Omental fat pad (tissue), 4 donors: ENCODE data around the gene GPR87. TPM values are rescaled to one million over a fixed set of nuclear protein-coding genes. Genes with fewer than 3 reads are reported as not detected.

Experiments
- ATAC-seq: fragments of 150-250 bp; one replicate; pipeline ENCODE4 v1.9.1; 2016; ENCODE audit warnings: mild to moderate bottlenecking, moderate library complexity; ENCODE audit not compliant: low FRiP score
- DNase-seq: peaks from one replicate; pipeline ENCODE4 v3.0.0-alpha.2; 2019; ENCODE audit warnings: low spot score
- CTCF ChIP-seq, 3 donors: fragments of 450-650 bp; IDR thresholded peaks; one replicate each; pipeline ENCODE4 v1.5.1; 2016 to 2017; ENCODE audit warnings: antibody characterized with exemption in 3 of 3, mild to moderate bottlenecking in 3 of 3, moderate library complexity in 2 of 3
- total RNA-seq, 4 donors: library from RNA; depleted of rRNA; stranded (reverse); fragments of >200 nt; gene quantifications; one replicate each; pipeline ENCODE4 v1.1.0, GENCODE V29; 2016

GPR87 gene
- not detected for total RNA-seq

- ATAC-seq (peak; percentile 42), DNase-seq (no peak)
- no peak for TF ChIP-seq CTCF (IDR thresholded peaks at IDR 0.05)
Measured at GRCh38 chr3:151316267-151316991, at the start of gene GPR87. GPR87 (minus strand) TSS chr3:151316820; CDS start chr3:151300100, 16,720 bp downstream.

- no peak for DNase-seq
- ATAC-seq, result peak; percentile 82
- TF ChIP-seq CTCF (IDR thresholded peaks at IDR 0.05), result no peak
Measured at GRCh38 chr3:151362751-151363174, 46.1 kb upstream of the GPR87 start.

- ATAC-seq, result no peak
- no peak for DNase-seq
Measured at GRCh38 chr3:151357463-151357850, 40.8 kb upstream of the GPR87 start.

GRCh38 chr3:151356794-151357462 lies 40.3 kb upstream of the GPR87 start:
- ATAC-seq (no peak), DNase-seq (no peak)
- no peak for TF ChIP-seq CTCF (IDR thresholded peaks at IDR 0.05)

More at GRCh38 chr3:151357463-151357850, 40.8 kb upstream of the GPR87 start:
- TF ChIP-seq CTCF (IDR thresholded peaks at IDR 0.05), result no peak

- DNase-seq (no peak), ATAC-seq (no peak)
- no peak for TF ChIP-seq CTCF (IDR thresholded peaks at IDR 0.05)
Measured at GRCh38 chr3:151351648-151352047, 35.0 kb upstream of the GPR87 start.

- DNase-seq, result no peak
- no peak for ATAC-seq
- TF ChIP-seq CTCF (IDR thresholded peaks at IDR 0.05), result no peak
Measured at GRCh38 chr3:151351219-151351618, 34.6 kb upstream of the GPR87 start.

- no peak for DNase-seq
- no peak for ATAC-seq
- no peak for TF ChIP-seq CTCF (IDR thresholded peaks at IDR 0.05)
Measured at GRCh38 chr3:151350656-151351055, 34.0 kb upstream of the GPR87 start.
